IMR-90 (cell line): ENCODE results near the gene RIMS1. TPM values are rescaled to one million over a fixed set of nuclear protein-coding genes. Genes with fewer than 3 reads are reported as not detected.

ENCODE experiments used
- ATAC-seq: fragments of 200-7000 bp; cut with Tn5 transposase; 2 replicates; pipeline ENCODE4 v1.9.1; 2020; ENCODE audit warnings: low read depth, mild to moderate bottlenecking, moderate library complexity
- BruUV-seq: library from RNA; stranded (reverse); fragments of 400-500 nt; replicated peaks from 2 replicates; lab custom pipeline; 2021; lab: Mats Ljungman, UMichigan
- CTCF ChIA-PET: fragments of 300-600 bp; formaldehyde crosslinking; extraction: SDS; loops from one replicate; lab custom pipeline; 2021; ENCODE audit warnings: antibody characterized with exemption; lab: Yijun Ruan, JAX
- POLR2A ChIA-PET: fragments of 300-600 bp; sonication (Branson Sonifier 250); formaldehyde crosslinking; loops from one replicate; lab custom pipeline; 2022; ENCODE audit warnings: antibody characterized with exemption; ENCODE audit not compliant: unreplicated experiment; lab: Charles Lee
- DNase-seq: peaks from one replicate; pipeline ENCODE4 v3.0.0; 2013
- H2AFZ ChIP-seq: replicated peaks from 2 replicates; pipeline ENCODE3; 2013; ENCODE audit warnings: low read length, mild to moderate bottlenecking; ENCODE audit not compliant: poor library complexity
- H2AK5ac ChIP-seq: 2 replicates; pipeline ENCODE4 v1.6.1; 2013; ENCODE audit warnings: low read depth, low read length, inconsistent platforms
- H2AK9ac ChIP-seq: replicated peaks from 2 replicates; pipeline ENCODE3; 2013; ENCODE audit warnings: mild to moderate bottlenecking, low read depth, low read length, moderate library complexity; ENCODE audit not compliant: poor library complexity
- H2BK120ac ChIP-seq: 2 replicates; pipeline ENCODE4 v1.6.1; 2013; ENCODE audit warnings: low read depth, low read length, inconsistent platforms
- H2BK15ac ChIP-seq: 3 replicates; pipeline ENCODE4 v1.6.1; 2013; ENCODE audit warnings: low read depth, low read length, inconsistent platforms
- H2BK20ac ChIP-seq: 2 replicates; pipeline ENCODE4 v1.6.1; 2013; ENCODE audit warnings: low read depth, mild to moderate bottlenecking, inconsistent platforms, low read length, moderate library complexity
- H2BK5ac ChIP-seq: 2 replicates; pipeline ENCODE4 v1.6.1; 2013; ENCODE audit warnings: mild to moderate bottlenecking, low read depth, low read length, inconsistent platforms; ENCODE audit not compliant: poor library complexity, severe bottlenecking
- H3K14ac ChIP-seq: replicated peaks from 2 replicates; pipeline ENCODE4 v1.6.1; 2013; ENCODE audit warnings: low read depth, low read length, inconsistent platforms
- H3K18ac ChIP-seq: 2 replicates; pipeline ENCODE4 v1.6.1; 2013; ENCODE audit warnings: low read depth, low read length, control low read depth
- H3K23ac ChIP-seq: 2 replicates; pipeline ENCODE4 v1.6.1; 2013; ENCODE audit warnings: low read depth, low read length, inconsistent platforms
- H3K27ac ChIP-seq: 2 replicates; pipeline ENCODE4 v1.5.1; 2013; ENCODE audit warnings: mild to moderate bottlenecking, control low read depth, low read length; ENCODE audit not compliant: insufficient read depth
- H3K27me3 ChIP-seq: 2 replicates; pipeline ENCODE4 v1.6.1; 2013; ENCODE audit warnings: low read length; ENCODE audit not compliant: control insufficient read depth, insufficient read depth
- H3K36me3 ChIP-seq: 2 replicates; pipeline ENCODE4 v1.6.1; 2013; ENCODE audit warnings: low read length, mixed read lengths; ENCODE audit not compliant: control insufficient read depth, insufficient read depth
- H3K4ac ChIP-seq: 2 replicates; pipeline ENCODE4 v1.6.1; 2013; ENCODE audit warnings: low read depth, low read length, inconsistent platforms
- H3K4me1 ChIP-seq: 2 replicates; pipeline ENCODE4 v1.6.1; 2013; ENCODE audit warnings: low read length, mixed read lengths; ENCODE audit not compliant: control insufficient read depth, insufficient read depth
- H3K4me2 ChIP-seq: 2 replicates; pipeline ENCODE4 v1.6.1; 2013; ENCODE audit warnings: low read depth, mild to moderate bottlenecking, control low read depth, low read length, moderate library complexity
- H3K4me3 ChIP-seq: 2 replicates; pipeline ENCODE4 v1.5.1; 2013; ENCODE audit warnings: low read depth, mild to moderate bottlenecking, control low read depth, low read length, moderate library complexity; ENCODE audit not compliant: insufficient read depth
- H3K56ac ChIP-seq: 2 replicates; pipeline ENCODE4 v1.6.1; 2013; ENCODE audit warnings: low read length, inconsistent platforms; ENCODE audit not compliant: insufficient read depth; ENCODE audit errors: extremely low read depth
- H3K79me1 ChIP-seq, 2 experiments: 2 replicates each; pipeline ENCODE4 v1.6.1; 2013; ENCODE audit warnings: low read length in 2 of 2, inconsistent platforms in 1 of 2, low read depth in 1 of 2
- H3K9ac ChIP-seq: 2 replicates; pipeline ENCODE4 v1.6.1; 2013; ENCODE audit warnings: low read depth, low read length, control low read depth
- H3K9me1 ChIP-seq: 2 replicates; pipeline ENCODE4 v1.6.1; 2013; ENCODE audit warnings: low read length, inconsistent platforms; ENCODE audit not compliant: insufficient read depth
- H3K9me3 ChIP-seq: 2 replicates; pipeline ENCODE4 v1.6.1; 2013; ENCODE audit warnings: low read length; ENCODE audit not compliant: control insufficient read depth, insufficient read depth
- H4K20me1 ChIP-seq: 2 replicates; pipeline ENCODE4 v1.6.1; 2013; ENCODE audit warnings: low read length, inconsistent platforms; ENCODE audit not compliant: insufficient read depth
- H4K5ac ChIP-seq: 2 replicates; pipeline ENCODE4 v1.6.1; 2013; ENCODE audit warnings: mild to moderate bottlenecking, low read depth, low read length, control low read depth
- H4K8ac ChIP-seq, 2 experiments: 2 replicates each; pipeline ENCODE4 v1.6.1; 2013; ENCODE audit warnings: low read depth in 2 of 2, low read length in 2 of 2, control low read depth in 1 of 2, inconsistent platforms in 1 of 2
- H4K91ac ChIP-seq: 2 replicates; pipeline ENCODE4 v1.6.1; 2013; ENCODE audit warnings: low read depth, low read length, inconsistent platforms; ENCODE audit not compliant: insufficient read depth
- BHLHE40 ChIP-seq: fragments of 150-350 bp; IDR thresholded peaks from 2 replicates; pipeline ENCODE4 v1.6.1; 2016; ENCODE audit warnings: mild to moderate bottlenecking, low read depth, low read length
- CEBPB ChIP-seq: IDR thresholded peaks from 2 replicates; pipeline ENCODE4 v1.6.1; 2012; ENCODE audit warnings: low read depth, low read length, improper control_type of control experiment
- CHD1 ChIP-seq: IDR thresholded peaks from 2 replicates; pipeline ENCODE4 v1.6.1; 2012; ENCODE audit warnings: low read depth, low read length, improper control_type of control experiment
- FOS ChIP-seq: fragments of 150-350 bp; IDR thresholded peaks from 2 replicates; pipeline ENCODE4 v1.6.1; 2016; ENCODE audit warnings: low read depth, low read length
- MAFK ChIP-seq: IDR thresholded peaks from 2 replicates; pipeline ENCODE4 v1.6.1; 2012; ENCODE audit warnings: low read depth, low read length, improper control_type of control experiment
- MAZ ChIP-seq: IDR thresholded peaks from 2 replicates; pipeline ENCODE4 v1.6.1; 2012; ENCODE audit warnings: low read depth, mild to moderate bottlenecking, low read length, improper control_type of control experiment, moderate library complexity, borderline replicate concordance
- MXI1 ChIP-seq: IDR thresholded peaks from 2 replicates; pipeline ENCODE4 v1.6.1; 2012; ENCODE audit warnings: low read depth, mild to moderate bottlenecking, low read length, moderate library complexity, borderline replicate concordance
- NFE2L2 ChIP-seq: fragments of 150-350 bp; IDR thresholded peaks from 2 replicates; pipeline ENCODE4 v1.6.1; 2016; ENCODE audit warnings: low read depth, mild to moderate bottlenecking, low read length
- POLR2A ChIP-seq: IDR thresholded peaks from 2 replicates; pipeline ENCODE4 v1.6.1; 2012; ENCODE audit warnings: mild to moderate bottlenecking, low read depth, low read length
- RAD21 ChIP-seq: IDR thresholded peaks from 2 replicates; pipeline ENCODE4 v1.6.1; 2012; ENCODE audit warnings: low read length, improper control_type of control experiment
- RCOR1 ChIP-seq: IDR thresholded peaks from 2 replicates; pipeline ENCODE4 v1.6.1; 2012; ENCODE audit warnings: mild to moderate bottlenecking, low read length, improper control_type of control experiment; ENCODE audit not compliant: insufficient replicate concordance
- RFX5 ChIP-seq: IDR thresholded peaks from 2 replicates; pipeline ENCODE4 v1.8.0; 2012; ENCODE audit warnings: low read depth, mild to moderate bottlenecking, low read length, moderate library complexity
- SMC3 ChIP-seq: fragments of 150-350 bp; IDR thresholded peaks from 2 replicates; pipeline ENCODE4 v1.6.1; 2016; ENCODE audit warnings: low read depth, mild to moderate bottlenecking, antibody characterized with exemption, low read length, moderate library complexity
- USF2 ChIP-seq: fragments of 150-350 bp; IDR thresholded peaks from 2 replicates; pipeline ENCODE4 v1.6.1; 2017; ENCODE audit warnings: mild to moderate bottlenecking, antibody characterized with exemption, low read length, low read depth
- WGBS, 2 experiments: methylation state at CpG; one replicate each; pipeline versions ENCODE4 v1.1.5 to v1.1.7; 2013; ENCODE audit warnings: missing lambda C conversion rate in 2 of 2; ENCODE audit not compliant: insufficient read length in 1 of 2; ENCODE audit errors: extremely low coverage in 2 of 2; 5-methylcytosine and 5-hydroxymethylcytosine counted together
- dilution Hi-C: fragments of 300-500 bp; cut with HindIII; formaldehyde crosslinking; loops from one replicate; pipeline ENCODE4 v1.14.3; 2018; ENCODE audit warnings: low sequenced_read_pairs; ENCODE audit not compliant: unreplicated experiment
- in situ Hi-C: fragments of 300-500 bp; cut with MboI; formaldehyde crosslinking; loops from 3 replicates; pipeline ENCODE4 v1.14.3; 2019; ENCODE audit warnings: low sequenced_read_pairs, inconsistent platforms, mixed read lengths
- intact Hi-C: fragments of 100-400 bp; cut with micrococcal nuclease; formaldehyde crosslinking; loops from 2 replicates; pipeline ENCODE4 v1.10.0; 2022
- polyA plus RNA-seq, 3 experiments: library from polyadenylated mRNA; depleted of rRNA; stranded (reverse); fragments of >200 nt; gene quantifications; 2 replicates each; pipeline ENCODE4 v1.2.3, GENCODE V29; 2012; ENCODE audit warnings: low replicate concordance in 1 of 3
- total RNA-seq: library from RNA; depleted of rRNA; stranded (reverse); fragments of >200 nt; gene quantifications from 2 replicates; pipeline ENCODE4 v1.2.3, GENCODE V29; 2012
- TF ChIP-seq, protein P1 (sequence below): fragments of 150-350 bp; IDR thresholded peaks from 2 replicates; pipeline ENCODE4 v1.6.1; 2016; ENCODE audit warnings: low read depth, mild to moderate bottlenecking, low read length, moderate library complexity, borderline replicate concordance
- TF ChIP-seq, protein P2 (sequence below): conservative IDR thresholded peaks from 2 replicates; pipeline ENCODE4 v1.5.1; 2012; ENCODE audit warnings: mild to moderate bottlenecking, low read depth, low read length, improper control_type of control experiment

RIMS1 gene
- total and polyA plus RNA-seq, 2 of the 4 experiments (the other 2 are of a cell fraction), result 0.44 to 3.8 TPM

GRCh38 chr6:71887744-71888230 lies 1.4 kb downstream of the RIMS1 start:
- Histone ChIP-seq H3K4me3 (no peak overlapping the region), H3K27ac (no peak overlapping the region), H3K4me2 (no peak overlapping the region), H3K56ac (no peak overlapping the region), H3K4ac (no peak overlapping the region), H3K4me1 (peaks cover 3% of the 10 kb centered on the region; the same call in 1 of the 2 replicates), H3K27me3 (peaks cover 17% of the 10 kb centered on the region), H2BK5ac (no peak overlapping the region), H2AK5ac (no peak overlapping the region), H3K9me1 (no peaks in the 10 kb centered on the region), H3K79me1 (no peaks in the 10 kb centered on the region), H3K18ac (no peak overlapping the region), H4K8ac (no peak overlapping the region), H2BK20ac (no peak overlapping the region), H2BK120ac (no peak overlapping the region), H2AFZ (no peak overlapping the region), H3K14ac (no peak overlapping the region), H2AK9ac (no peak overlapping the region), H4K5ac (no peak overlapping the region), H3K9ac (no peak overlapping the region), H3K23ac (no peak overlapping the region), H2BK15ac (no peak overlapping the region), H4K91ac (no peak overlapping the region), H3K36me3 (no peaks in the 10 kb centered on the region), H4K20me1 (no peaks in the 10 kb centered on the region), H3K9me3 (no peaks in the 10 kb centered on the region)
- dilution Hi-C loops, result no loop called here
- intact Hi-C loops, result no loop called here
- no peak for DNase-seq
- TF ChIP-seq MAFK (no peak), MXI1 (no peak), FOS (no peak), CHD1 (no peak), CEBPB (no peak), SMC3 (no peak), NFE2L2 (no peak), MAZ (no peak), POLR2A (no peak), RAD21 (no peak), BHLHE40 (no peak), USF2 (no peak), RCOR1 (no peak), RFX5 (no peak)
- TF ChIP-seq, protein P1, sequence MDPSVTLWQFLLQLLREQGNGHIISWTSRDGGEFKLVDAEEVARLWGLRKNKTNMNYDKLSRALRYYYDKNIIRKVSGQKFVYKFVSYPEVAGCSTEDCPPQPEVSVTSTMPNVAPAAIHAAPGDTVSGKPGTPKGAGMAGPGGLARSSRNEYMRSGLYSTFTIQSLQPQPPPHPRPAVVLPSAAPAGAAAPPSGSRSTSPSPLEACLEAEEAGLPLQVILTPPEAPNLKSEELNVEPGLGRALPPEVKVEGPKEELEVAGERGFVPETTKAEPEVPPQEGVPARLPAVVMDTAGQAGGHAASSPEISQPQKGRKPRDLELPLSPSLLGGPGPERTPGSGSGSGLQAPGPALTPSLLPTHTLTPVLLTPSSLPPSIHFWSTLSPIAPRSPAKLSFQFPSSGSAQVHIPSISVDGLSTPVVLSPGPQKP, result no peak
- TF ChIP-seq, protein P2, sequence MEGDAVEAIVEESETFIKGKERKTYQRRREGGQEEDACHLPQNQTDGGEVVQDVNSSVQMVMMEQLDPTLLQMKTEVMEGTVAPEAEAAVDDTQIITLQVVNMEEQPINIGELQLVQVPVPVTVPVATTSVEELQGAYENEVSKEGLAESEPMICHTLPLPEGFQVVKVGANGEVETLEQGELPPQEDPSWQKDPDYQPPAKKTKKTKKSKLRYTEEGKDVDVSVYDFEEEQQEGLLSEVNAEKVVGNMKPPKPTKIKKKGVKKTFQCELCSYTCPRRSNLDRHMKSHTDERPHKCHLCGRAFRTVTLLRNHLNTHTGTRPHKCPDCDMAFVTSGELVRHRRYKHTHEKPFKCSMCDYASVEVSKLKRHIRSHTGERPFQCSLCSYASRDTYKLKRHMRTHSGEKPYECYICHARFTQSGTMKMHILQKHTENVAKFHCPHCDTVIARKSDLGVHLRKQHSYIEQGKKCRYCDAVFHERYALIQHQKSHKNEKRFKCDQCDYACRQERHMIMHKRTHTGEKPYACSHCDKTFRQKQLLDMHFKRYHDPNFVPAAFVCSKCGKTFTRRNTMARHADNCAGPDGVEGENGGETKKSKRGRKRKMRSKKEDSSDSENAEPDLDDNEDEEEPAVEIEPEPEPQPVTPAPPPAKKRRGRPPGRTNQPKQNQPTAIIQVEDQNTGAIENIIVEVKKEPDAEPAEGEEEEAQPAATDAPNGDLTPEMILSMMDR, result no peak
- ChIA-PET POLR2A (no interaction called here), CTCF (interaction anchor here (1.2 kb wide), 1 partner anchor 8 kb away, joined by 4 read pairs; no protein-coding TSS in a partner anchor)
- BruUV-seq, result no TSS peak
- ATAC-seq, result no peak
- WGBS, 2 experiments, result no CpG with 5 or more reads among the region's 2 CpGs
- in situ Hi-C loops, result no loop called here
